K562 (cell line): Measurements from ENCODE around the gene FGFR4. TPM values are rescaled to one million over a fixed set of nuclear protein-coding genes. Genes with fewer than 3 reads are reported as not detected.
A peak's percentile ranks its signal among the peaks of the same experiment; 100 is the strongest.

ENCODE experiments used
- ELF1 ChIP-seq: fragments of 200-800 bp; sonication (Bioruptor generic); IDR thresholded peaks from 2 replicates; pipeline ENCODE4 v1.6.1; 2016; ENCODE audit warnings: missing genetic modification characterization, missing compliant biosample characterization
- JUND ChIP-seq, 2 experiments: IDR thresholded peaks; 2 replicates in 1 of 2; 3 replicates in 1 of 2; pipeline ENCODE4 v1.6.1; 2011; ENCODE audit warnings: borderline replicate concordance in 2 of 2, low read depth in 2 of 2, low read length in 2 of 2, improper control_type of control experiment in 1 of 2, missing biosample characterization in 1 of 2, missing genetic modification characterization in 1 of 2, missing genetic modification reagents in 1 of 2
- L3MBTL2 ChIP-seq: fragments of 450-650 bp; IDR thresholded peaks from 2 replicates; pipeline ENCODE4 v1.6.1; 2016; ENCODE audit warnings: mild to moderate bottlenecking, moderate library complexity
- NFXL1 ChIP-seq: fragments of 450-650 bp; formaldehyde crosslinking; IDR thresholded peaks from 2 replicates; pipeline ENCODE4 v1.4.0; 2021; ENCODE audit warnings: mild to moderate bottlenecking
- NR3C1 ChIP-seq: sonication (generic); formaldehyde crosslinking; IDR thresholded peaks from 2 replicates; pipeline ENCODE4 v1.8.1; 2022; ENCODE audit warnings: missing genetic modification reagents
- RAD51 ChIP-seq: fragments of 450-650 bp; IDR thresholded peaks from 2 replicates; pipeline ENCODE4 v1.7.1; 2016; ENCODE audit warnings: low read depth, mild to moderate bottlenecking, borderline replicate concordance
- RB1 ChIP-seq: fragments of 450-650 bp; IDR thresholded peaks from 2 replicates; pipeline ENCODE4 v1.6.1; 2017; ENCODE audit warnings: low read depth, mild to moderate bottlenecking
- SIN3A ChIP-seq, 2 experiments: fragments of 150-350 bp in 1 of 2; IDR thresholded peaks; 2 replicates each; pipeline ENCODE4 v1.6.1; 2011 to 2016; ENCODE audit warnings: borderline replicate concordance in 2 of 2, low read depth in 2 of 2, low read length in 2 of 2, mild to moderate bottlenecking in 2 of 2, moderate library complexity in 2 of 2; ENCODE audit not compliant: control insufficient read depth in 1 of 2
- SUPT5H ChIP-seq: fragments of 450-650 bp; IDR thresholded peaks from 2 replicates; pipeline ENCODE4 v1.6.1; 2016
- TSC22D4 ChIP-seq: fragments of 450-650 bp; IDR thresholded peaks from 2 replicates; pipeline ENCODE4 v1.6.1; 2016; ENCODE audit warnings: missing genetic modification characterization, missing biosample characterization, control low read depth
- ZBTB9 ChIP-seq: fragments of 450-650 bp; formaldehyde crosslinking; IDR thresholded peaks from 2 replicates; pipeline ENCODE4 v1.4.0; 2020; ENCODE audit warnings: mild to moderate bottlenecking, moderate library complexity
- ZNF224 ChIP-seq: sonication (generic); formaldehyde crosslinking; IDR thresholded peaks from 2 replicates; pipeline ENCODE4 v1.8.0; 2022; ENCODE audit warnings: mild to moderate bottlenecking, missing genetic modification reagents
- ZNF3 ChIP-seq: fragments of 250-450 bp; sonication (Bioruptor Pico); IDR thresholded peaks from 2 replicates; pipeline ENCODE4 v1.5.0; 2021; ENCODE audit warnings: mild to moderate bottlenecking, moderate library complexity
- ZNF57 ChIP-seq: fragments of 450-650 bp; formaldehyde crosslinking; IDR thresholded peaks from 2 replicates; pipeline ENCODE4 v1.4.0; 2020; ENCODE audit warnings: mild to moderate bottlenecking, moderate library complexity
- ZNF584 ChIP-seq: fragments of 200-800 bp; sonication (Bioruptor generic); IDR thresholded peaks from 2 replicates; pipeline ENCODE4 v1.6.1; 2016; ENCODE audit warnings: low read depth, mild to moderate bottlenecking, missing genetic modification characterization, missing compliant biosample characterization
- ZNF592 ChIP-seq: fragments of 450-650 bp; IDR thresholded peaks from 2 replicates; pipeline ENCODE4 v1.6.1; 2017; ENCODE audit warnings: antibody characterized with exemption, mild to moderate bottlenecking
- ZSCAN32 ChIP-seq: fragments of 450-650 bp; formaldehyde crosslinking; IDR thresholded peaks from 2 replicates; pipeline ENCODE4 v1.4.0; 2020; ENCODE audit warnings: mild to moderate bottlenecking, moderate library complexity
- polyA plus RNA-seq, 8 experiments: library from polyadenylated mRNA; depleted of rRNA in 4 of 8; stranded (reverse) in 5 of 8; unstranded in 3 of 8; fragments of >200 nt; fragmentation: Nextera tagmentation in 2 of 8; fragmentation: Illumina TruSeq in 1 of 8; extraction: Ambion mirVana in 2 of 8; extraction: Trizol in 1 of 8; gene quantifications; 2 replicates each; pipeline versions ENCODE4 v1.2.1 to v1.2.3, GENCODE V29; 2011 to 2014; ENCODE audit warnings: inconsistent platforms in 1 of 8, missing spikeins in 1 of 8
- total RNA-seq, 7 experiments: library from RNA; depleted of rRNA in 6 of 7; stranded (reverse); fragments of >200 nt in 6 of 7; fragmentation: Illumina TruSeq in 2 of 7; extraction: Trizol in 2 of 7; gene quantifications; 2 replicates each; pipeline versions ENCODE4 v1.2.1 to v1.2.3, GENCODE V29; 2011 to 2021; ENCODE audit warnings: low replicate concordance in 1 of 7
- TF ChIP-seq, protein P1 (sequence below): IDR thresholded peaks from 2 replicates; pipeline ENCODE4 v1.6.1; 2012; ENCODE audit warnings: low read depth, low read length, improper control_type of control experiment, borderline replicate concordance
- TF ChIP-seq, protein P2 (sequence below): fragments of 450-650 bp; conservative IDR thresholded peaks from 2 replicates; pipeline ENCODE4 v1.6.1; 2016; ENCODE audit warnings: missing genetic modification characterization, low read depth, mild to moderate bottlenecking, missing compliant biosample characterization, moderate library complexity

Gene FGFR4
- total and polyA plus RNA-seq, 9 of the 15 experiments (the other 6 are each of a cell fraction or from before 2014, with no cell fraction given) = 0.76 to 35.4 (median 7.5) TPM

DNA sequence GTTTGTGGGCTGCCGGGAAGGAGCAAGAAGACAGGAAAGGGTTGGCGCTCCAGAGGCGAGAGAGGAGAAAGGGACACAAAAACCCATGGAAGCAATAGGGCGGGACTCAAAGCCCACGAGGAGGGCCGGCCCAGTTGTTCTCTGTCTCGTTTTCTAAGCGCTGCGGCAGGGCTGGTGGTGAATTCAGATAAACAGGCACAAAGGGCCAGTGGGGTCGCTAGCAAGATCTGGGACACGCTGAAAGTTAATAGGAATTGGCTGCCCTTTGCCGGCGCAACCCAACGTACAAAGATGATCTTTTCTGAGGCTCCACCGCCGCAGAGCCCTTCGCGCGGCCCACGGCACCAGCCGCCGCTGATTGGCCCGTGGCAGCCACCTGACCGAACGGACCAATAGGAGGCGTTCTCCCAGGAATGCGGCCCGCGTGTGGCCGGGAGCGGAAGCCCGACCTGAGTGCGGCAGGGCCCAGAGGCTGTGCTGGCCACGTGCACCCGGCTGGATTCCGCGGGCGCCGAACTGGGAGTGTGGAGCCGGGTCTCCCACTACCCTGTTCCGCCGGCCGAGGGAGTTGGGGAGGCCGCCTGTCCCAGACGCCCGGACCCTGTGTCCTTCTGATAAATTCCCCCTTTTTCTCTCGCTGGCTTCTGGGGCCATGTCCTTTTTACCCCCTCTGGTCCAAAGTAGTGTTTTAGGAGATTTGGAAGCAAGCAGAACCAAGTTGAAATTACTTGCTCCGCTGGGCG lies 30.1 kb downstream of the FGFR4 start (continued):
- no peak for TF ChIP-seq SIN3A (IDR thresholded peaks at IDR 0.05; ENCODE audit: borderline replicate concordance in 2 of 2, control insufficient read depth in 1 of 2, low read depth in 2 of 2, low read length in 2 of 2)
- TF ChIP-seq ZNF224 (CRISPR knock-in tag) = peak; percentile 97
- TF ChIP-seq ZSCAN32 = no peak
- TF ChIP-seq NFXL1 (CRISPR knock-in tag) = no peak
- TF ChIP-seq L3MBTL2 = peak; percentile 100
- TF ChIP-seq ELF1 (tag) = peak; percentile 71
- TF ChIP-seq ZBTB9 (CRISPR knock-in tag) = 0 out of 2 replicates have a peak, but pooled peaks have one; percentile 21
- peak; percentile 91 for TF ChIP-seq RAD51
- TF ChIP-seq, protein P1, sequence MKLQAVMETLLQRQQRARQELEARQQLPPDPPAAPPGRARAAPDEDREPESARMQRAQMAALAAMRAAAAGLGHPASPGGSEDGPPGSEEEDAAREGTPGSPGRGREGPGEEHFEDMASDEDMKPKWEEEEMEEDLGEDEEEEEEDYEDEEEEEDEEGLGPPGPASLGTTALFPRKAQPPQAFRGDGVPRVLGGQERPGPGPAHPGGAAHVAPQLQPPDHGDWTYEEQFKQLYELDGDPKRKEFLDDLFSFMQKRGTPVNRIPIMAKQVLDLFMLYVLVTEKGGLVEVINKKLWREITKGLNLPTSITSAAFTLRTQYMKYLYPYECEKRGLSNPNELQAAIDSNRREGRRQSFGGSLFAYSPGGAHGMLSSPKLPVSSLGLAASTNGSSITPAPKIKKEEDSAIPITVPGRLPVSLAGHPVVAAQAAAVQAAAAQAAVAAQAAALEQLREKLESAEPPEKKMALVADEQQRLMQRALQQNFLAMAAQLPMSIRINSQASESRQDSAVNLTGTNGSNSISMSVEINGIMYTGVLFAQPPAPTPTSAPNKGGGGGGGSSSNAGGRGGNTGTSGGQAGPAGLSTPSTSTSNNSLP = no peak
- no peak for TF ChIP-seq ZNF3 (CRISPR knock-in tag)
- no peak for TF ChIP-seq TSC22D4
- no peak for TF ChIP-seq JUND (IDR thresholded peaks at IDR 0.05; ENCODE audit: borderline replicate concordance, low read depth, low read length)
- TF ChIP-seq JUND (tag; IDR thresholded peaks at IDR 0.05; ENCODE audit: borderline replicate concordance, low read depth, low read length) = no peak
- TF ChIP-seq NR3C1 (CRISPR knock-in tag) = peak; percentile 99
- peak; percentile 55; the same call in 1 of the 2 replicates for TF ChIP-seq SUPT5H
- TF ChIP-seq, protein P2, sequence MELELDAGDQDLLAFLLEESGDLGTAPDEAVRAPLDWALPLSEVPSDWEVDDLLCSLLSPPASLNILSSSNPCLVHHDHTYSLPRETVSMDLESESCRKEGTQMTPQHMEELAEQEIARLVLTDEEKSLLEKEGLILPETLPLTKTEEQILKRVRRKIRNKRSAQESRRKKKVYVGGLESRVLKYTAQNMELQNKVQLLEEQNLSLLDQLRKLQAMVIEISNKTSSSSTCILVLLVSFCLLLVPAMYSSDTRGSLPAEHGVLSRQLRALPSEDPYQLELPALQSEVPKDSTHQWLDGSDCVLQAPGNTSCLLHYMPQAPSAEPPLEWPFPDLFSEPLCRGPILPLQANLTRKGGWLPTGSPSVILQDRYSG (tag) = peak; percentile 73; the same call in 1 of the 2 replicates
- peak; percentile 47; the same call in 1 of the 2 replicates for TF ChIP-seq RB1
- no peak for TF ChIP-seq ZNF57 (CRISPR knock-in tag)
- TF ChIP-seq ZNF584 (CRISPR knock-in tag) = peak; percentile 73; the same call in 1 of the 2 replicates
- peak; percentile 99 for TF ChIP-seq ZNF592
